A204.1 (cell line): ENCODE data around the gene CPSF4L.

Source experiments
- FAIRE-seq: peaks from 2 replicates; lab custom pipeline; 2012; peaks lifted over from hg19 to GRCh38; lab: Jason Lieb, UNC

The CPSF4L gene

GRCh38 chr17:73201215-73202069, 60.2 kb downstream of the CPSF4L start:
- FAIRE-seq = no peak

- FAIRE-seq = no peak
These were observed 61.2 kb downstream of the CPSF4L start for GRCh38 chr17:73200476-73200875.

DNA sequence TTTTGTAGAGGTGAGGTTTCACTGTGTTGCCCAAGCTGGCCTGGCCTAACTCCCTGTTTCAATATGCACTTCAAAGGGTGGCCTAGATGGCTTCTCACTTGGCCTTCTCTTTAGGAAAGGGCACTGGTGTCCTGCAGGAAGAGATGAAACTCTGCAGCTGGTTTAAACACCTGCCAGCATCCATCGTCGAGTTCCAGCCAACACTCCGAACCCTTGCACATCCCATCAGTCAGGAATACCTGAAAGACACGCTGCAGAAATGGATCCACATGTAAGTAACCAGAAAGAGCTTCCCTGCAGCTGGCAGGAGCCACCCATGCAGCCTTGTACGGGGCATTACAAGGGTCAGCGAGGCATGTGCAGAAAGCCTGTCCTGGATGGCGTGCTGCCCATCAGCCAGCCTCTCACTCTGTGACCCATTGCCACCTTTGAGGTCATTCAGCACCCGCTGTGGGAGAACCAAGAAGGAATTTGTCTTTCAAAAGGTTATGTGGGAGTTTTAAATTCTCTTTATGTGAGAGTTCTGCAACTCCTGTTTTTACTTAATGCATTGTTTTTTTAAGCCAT, 61.8 kb downstream of the CPSF4L start:
- FAIRE-seq = no peak

DNA sequence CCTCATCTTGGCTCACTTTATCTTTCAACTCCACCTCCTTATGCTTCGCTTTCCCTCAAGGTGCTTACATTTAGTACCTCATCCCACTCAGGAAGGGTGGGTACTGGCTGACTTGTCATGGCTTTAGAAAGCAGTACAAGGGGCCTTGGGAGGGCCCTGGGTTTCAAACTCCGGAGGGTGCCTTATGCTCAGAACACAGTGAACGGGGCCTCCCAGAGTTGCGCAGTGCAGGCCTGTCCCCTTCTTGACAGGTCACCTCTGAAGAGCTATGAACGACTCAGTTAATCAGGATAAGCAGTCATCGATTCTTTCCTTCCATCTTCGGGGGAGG, 62.8 kb downstream of the CPSF4L start:
- no peak for FAIRE-seq
